Measurements from ENCODE around the gene TRPV3. TPM values are rescaled to one million over a fixed set of nuclear protein-coding genes. Genes with fewer than 3 reads are reported as not detected.
"Not testable (repeated sequence)": the region's sequence is repeated elsewhere in the genome, so short reads cannot be mapped to it uniquely, and the experiment has no call there.

TRPV3 gene
- total RNA-seq, 1 donor from 2014 or later = 0.08 TPM

DNA sequence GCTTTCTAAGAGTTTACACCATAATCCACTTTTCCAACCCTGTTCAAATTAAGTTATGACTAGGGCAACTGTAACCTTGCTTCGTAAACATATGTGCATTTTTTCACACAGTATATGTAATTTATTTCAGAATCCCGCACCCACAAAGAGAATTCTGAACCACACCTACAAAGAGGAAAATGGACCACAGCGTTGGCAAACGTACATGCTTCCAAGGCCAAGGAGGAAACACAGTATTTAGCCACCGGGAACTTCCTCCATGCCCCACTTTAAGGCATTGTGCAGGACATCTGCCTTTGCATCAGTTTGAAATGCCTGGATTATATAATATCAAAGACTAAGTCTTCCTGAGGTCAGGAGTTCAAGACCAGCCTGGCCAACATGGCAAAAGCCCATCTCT, 88.1 kb downstream of the TRPV3 start:
- Mint-ChIP-seq H3K36me3 (ENCODE audit: unreplicated experiment) (no peaks in the 10 kb centered on the region), H3K9me3 (ENCODE audit: unreplicated experiment) (no peaks in the 10 kb centered on the region), H3K4me3 (ENCODE audit: unreplicated experiment) (no peak overlapping the region), H3K27me3 (ENCODE audit: unreplicated experiment) (peaks cover 2% of the 10 kb centered on the region), H3K27ac (ENCODE audit: unreplicated experiment) (no peak overlapping the region), H3K4me1 (ENCODE audit: unreplicated experiment) (no peaks in the 10 kb centered on the region)
- TF ChIP-seq CTCF (IDR thresholded peaks at IDR 0.05) = no peak
- no peak for DNase-seq (ENCODE audit: extremely low spot score, unreplicated experiment)

DNA sequence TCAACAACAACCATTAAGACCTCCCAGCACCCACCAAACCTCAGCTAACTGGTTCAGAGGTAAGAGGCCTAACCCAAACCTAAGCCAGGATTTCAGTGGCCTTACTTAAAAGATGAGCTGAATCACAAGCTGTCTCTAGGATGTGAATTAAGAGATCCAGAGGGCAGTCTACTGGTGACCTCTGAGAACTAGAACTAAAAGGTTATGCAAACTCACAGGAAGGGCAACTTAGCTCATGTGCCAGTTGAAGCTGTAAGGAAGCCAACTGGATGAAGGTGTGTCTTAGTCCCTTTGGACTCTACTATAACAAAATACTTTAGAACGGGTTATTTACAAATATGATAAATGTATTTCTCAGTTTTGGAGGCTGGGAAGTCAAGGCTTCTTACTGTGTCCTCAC, 91.3 kb downstream of the TRPV3 start:
- not testable (repeated sequence) for H3K9me3 Mint-ChIP-seq (ENCODE audit: unreplicated experiment); H3K27me3 Mint-ChIP-seq (ENCODE audit: unreplicated experiment); DNase-seq (ENCODE audit: extremely low spot score, unreplicated experiment); H3K4me1 Mint-ChIP-seq (ENCODE audit: unreplicated experiment); H3K4me3 Mint-ChIP-seq (ENCODE audit: unreplicated experiment); H3K36me3 Mint-ChIP-seq (ENCODE audit: unreplicated experiment); H3K27ac Mint-ChIP-seq (ENCODE audit: unreplicated experiment)

Other genes starting within 250 kb of the TRPV3 start
- not detected in 2 replicates for gene OR3A2, start 171.5 kb downstream of the TRPV3 start, total RNA-seq
- gene OR1E1, start 159.4 kb downstream of the TRPV3 start, total RNA-seq = not detected in 2 replicates
- not detected in 2 replicates for gene OR3A3, start 146.4 kb downstream of the TRPV3 start, total RNA-seq
- gene OR1E2, start 124.0 kb downstream of the TRPV3 start, total RNA-seq = not detected in 2 replicates
- not detected in 2 replicates for gene SPATA22, start 86.0 kb downstream of the TRPV3 start, total RNA-seq
- not detected in 2 replicates for gene ASPA, start 81.8 kb downstream of the TRPV3 start, total RNA-seq
- 4.0 and 4.5 TPM in 2 replicates for gene TRPV1, start 51.6 kb upstream of the TRPV3 start, total RNA-seq
- gene SHPK, start 78.4 kb upstream of the TRPV3 start, total RNA-seq = 8.5 and 9.8 TPM in 2 replicates
- 23.8 and 24.9 TPM in 2 replicates for gene CTNS, start 78.9 kb upstream of the TRPV3 start, total RNA-seq
- 149 TPM in 2 replicates for gene TAX1BP3, start 110.8 kb upstream of the TRPV3 start, total RNA-seq
- gene EMC6, start 111.0 kb upstream of the TRPV3 start, total RNA-seq = 37.0 and 43.8 TPM in 2 replicates
- gene P2RX5, start 138.3 kb upstream of the TRPV3 start, total RNA-seq = 0.34 and 0.43 TPM in 2 replicates
- gene HASPIN, start 166.1 kb upstream of the TRPV3 start, total RNA-seq = 1.9 and 2.6 TPM in 2 replicates
- 24.5 and 25.3 TPM in 2 replicates for gene ITGAE, start 243.4 kb upstream of the TRPV3 start, total RNA-seq

All from osteocyte (in vitro differentiated cells).